Muscle layer of colon (tissue), 2 donors: ENCODE measurements around the gene CEP135.

Experiments used
- H3K27ac ChIP-seq: one replicate; pipeline ENCODE4 v1.7.0; 2013; ENCODE audit warnings: low read depth, mild to moderate bottlenecking, low read length, moderate library complexity
- H3K27me3 ChIP-seq, 2 donors: one replicate each; pipeline ENCODE4 v1.7.0; 2013; ENCODE audit warnings: low read length in 2 of 2, mild to moderate bottlenecking in 2 of 2; ENCODE audit not compliant: insufficient read depth in 2 of 2, control insufficient read depth in 1 of 2
- H3K36me3 ChIP-seq: one replicate; pipeline ENCODE4 v1.7.0; 2013; ENCODE audit warnings: mild to moderate bottlenecking, low read length; ENCODE audit not compliant: insufficient read depth
- H3K4me1 ChIP-seq: one replicate; pipeline ENCODE4 v1.7.0; 2013; ENCODE audit warnings: mild to moderate bottlenecking, low read length; ENCODE audit not compliant: insufficient read depth
- H3K4me3 ChIP-seq, 2 donors: one replicate each; pipeline ENCODE4 v1.7.0; 2013; ENCODE audit warnings: low read length in 2 of 2, low read depth in 1 of 2, mild to moderate bottlenecking in 1 of 2, moderate library complexity in 1 of 2
- H3K9ac ChIP-seq: one replicate; pipeline ENCODE4 v1.7.0; 2013; ENCODE audit warnings: low read length
- H3K9me3 ChIP-seq: one replicate; pipeline ENCODE4 v1.7.0; 2013; ENCODE audit warnings: mild to moderate bottlenecking, low read length
- donor health status: abdominal sarcoma.
- donor health status: Adenocarcinoma of cecum.

The CEP135 gene

DNA sequence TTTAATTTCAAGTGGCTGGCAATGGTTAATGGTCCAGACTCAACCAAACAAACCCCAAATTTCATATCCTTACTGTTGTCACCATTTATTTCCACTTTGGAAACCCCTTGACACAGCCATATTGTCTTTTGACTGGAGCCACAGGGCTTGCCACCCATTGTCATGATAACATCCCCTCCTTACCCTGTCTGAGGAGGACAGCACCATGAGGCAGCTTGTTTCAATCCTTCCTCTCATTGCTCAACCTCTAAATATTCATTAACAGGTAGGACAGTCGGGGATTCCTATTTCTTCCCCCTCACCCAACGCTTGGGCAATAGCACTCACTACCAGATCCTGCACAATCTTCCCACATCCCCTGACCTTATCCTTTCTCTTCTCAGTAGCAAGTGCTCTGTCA, 92.1 kb downstream of the CEP135 start:
- H3K36me3 ChIP-seq = no peaks in the 10 kb centered on the region
- no peaks in the 10 kb centered on the region for H3K4me1 ChIP-seq
- H3K9ac ChIP-seq = no peak overlapping the region
- no peaks in the 10 kb centered on the region for H3K27me3 ChIP-seq
- no peak overlapping the region for H3K4me3 ChIP-seq
- H3K9me3 ChIP-seq = no peaks in the 10 kb centered on the region
- H3K27ac ChIP-seq = no peak overlapping the region

DNA sequence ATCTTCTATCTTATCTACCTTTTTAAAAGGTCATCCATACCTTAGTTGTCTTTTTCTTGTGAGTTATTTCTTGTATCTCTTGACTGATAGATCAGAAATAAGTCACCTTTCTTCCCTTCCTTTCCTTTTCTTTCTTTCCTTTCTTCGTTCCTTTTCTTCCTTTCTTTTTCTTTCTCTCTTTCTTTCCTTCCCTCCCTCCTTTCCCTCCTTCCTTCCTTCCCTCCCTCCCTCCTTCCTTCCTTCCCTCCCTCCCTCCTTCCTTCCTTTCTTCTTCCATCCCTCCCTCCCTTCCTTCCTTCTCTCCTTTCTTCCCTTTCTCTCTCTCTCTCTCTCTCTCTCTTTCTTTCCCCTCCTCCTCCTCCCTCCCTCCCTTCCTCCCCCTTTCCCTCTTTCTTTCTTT, 93.5 kb downstream of the CEP135 start:
- no peaks in the 10 kb centered on the region for H3K9me3 ChIP-seq
- H3K9ac ChIP-seq = no peak overlapping the region
- no peaks in the 10 kb centered on the region for H3K4me1 ChIP-seq
- H3K36me3 ChIP-seq = no peaks in the 10 kb centered on the region
- no peak overlapping the region for H3K4me3 ChIP-seq
- no peaks in the 10 kb centered on the region for H3K27me3 ChIP-seq
- no peak overlapping the region for H3K27ac ChIP-seq

DNA sequence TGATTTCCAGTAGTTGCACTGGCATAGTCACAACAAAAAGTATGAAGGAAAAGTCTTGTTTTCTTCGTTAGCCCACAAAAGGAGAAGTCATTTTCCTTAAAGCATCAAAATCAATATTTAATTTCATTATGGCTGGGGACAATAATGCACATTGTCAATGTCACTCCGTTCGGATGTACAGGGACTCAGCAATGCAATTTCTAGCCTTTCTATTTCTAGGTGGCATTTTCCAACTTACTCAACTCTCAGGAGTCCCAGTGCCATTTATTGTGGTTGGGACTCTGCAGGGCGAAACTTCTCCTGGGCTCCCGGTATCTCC, 99.6 kb downstream of the CEP135 start:
- H3K36me3 ChIP-seq = no peaks in the 10 kb centered on the region
- no peaks in the 10 kb centered on the region for H3K9me3 ChIP-seq
- peaks cover 6% of the 10 kb centered on the region for H3K4me1 ChIP-seq
- H3K4me3 ChIP-seq = peak overlapping the region; percentile 27 to 50
- no peak overlapping the region for H3K27ac ChIP-seq
- peaks cover 10 to 15% of the 10 kb centered on the region in 2 donors for H3K27me3 ChIP-seq
- no peak overlapping the region for H3K9ac ChIP-seq

GRCh38 chr4:56048702-56049431, 100.1 kb downstream of the CEP135 start:
- H3K27ac ChIP-seq = no peak overlapping the region
- H3K27me3 ChIP-seq = peaks cover 10 to 15% of the 10 kb centered on the region in 2 donors
- no peaks in the 10 kb centered on the region for H3K9me3 ChIP-seq
- H3K4me3 ChIP-seq = peak overlapping the region; percentile 54 to 61
- H3K4me1 ChIP-seq = peaks cover 6% of the 10 kb centered on the region
- no peaks in the 10 kb centered on the region for H3K36me3 ChIP-seq
- H3K9ac ChIP-seq = no peak overlapping the region

DNA sequence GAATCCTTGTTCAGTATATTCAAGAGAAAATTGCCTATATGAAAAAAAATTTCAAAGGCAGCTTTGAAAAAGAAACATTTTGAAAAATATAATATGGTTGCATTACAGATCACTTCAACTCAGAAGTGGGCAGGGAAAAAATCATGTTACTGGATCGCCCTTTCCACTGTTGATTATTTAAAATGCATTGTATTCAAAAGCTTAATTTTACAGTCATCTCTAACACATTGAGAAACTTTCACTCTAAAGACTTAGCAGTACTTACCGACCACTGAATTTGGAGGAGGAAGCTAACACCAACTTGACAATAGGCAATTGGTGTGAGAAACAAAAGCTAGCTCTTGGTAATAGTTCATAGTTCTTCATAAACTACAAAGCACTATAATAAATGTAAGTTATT, 101.9 kb downstream of the CEP135 start:
- H3K27me3 ChIP-seq = peaks cover 10 to 15% of the 10 kb centered on the region in 2 donors
- no peaks in the 10 kb centered on the region for H3K36me3 ChIP-seq
- no peaks in the 10 kb centered on the region for H3K9me3 ChIP-seq
- no peak overlapping the region for H3K27ac ChIP-seq
- no peak overlapping the region for H3K4me3 ChIP-seq
- H3K4me1 ChIP-seq = peaks cover 6% of the 10 kb centered on the region
- no peak overlapping the region for H3K9ac ChIP-seq

DNA sequence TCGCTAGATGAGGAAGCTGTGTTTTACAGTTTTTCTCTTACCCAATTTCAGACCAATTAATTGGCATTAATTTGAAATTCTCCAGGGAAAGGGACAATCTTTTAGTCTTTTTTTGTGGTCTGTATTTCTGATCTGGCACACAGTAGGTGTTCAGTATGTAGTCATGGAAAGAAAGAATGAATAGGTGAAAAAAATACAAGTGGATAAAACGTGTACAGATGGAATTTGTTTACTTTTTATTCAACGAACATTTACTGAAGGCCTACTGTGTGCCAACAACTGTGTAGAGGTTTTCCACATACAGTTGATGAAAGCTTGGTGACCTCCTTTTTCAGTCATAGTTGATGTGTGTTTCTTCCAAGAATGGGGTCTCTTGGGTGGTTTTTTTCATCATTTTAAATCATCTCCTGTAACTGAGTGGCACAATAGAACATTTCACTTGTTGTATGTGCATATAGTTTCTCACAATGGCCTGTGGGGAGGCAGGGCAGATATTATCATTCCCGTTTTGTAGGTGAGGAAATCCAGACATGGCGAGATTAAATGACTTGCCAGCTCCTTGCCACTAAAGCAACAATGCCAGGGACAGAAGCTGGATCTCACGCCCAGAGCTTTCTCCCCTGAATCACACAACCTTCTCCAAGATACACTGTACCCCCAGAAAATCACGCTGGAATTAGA, 102.4 kb downstream of the CEP135 start:
- peaks cover 10 to 15% of the 10 kb centered on the region in 2 donors for H3K27me3 ChIP-seq
- H3K9ac ChIP-seq = no peak overlapping the region
- peaks cover 6% of the 10 kb centered on the region for H3K4me1 ChIP-seq
- no peak overlapping the region for H3K4me3 ChIP-seq
- H3K27ac ChIP-seq = no peak overlapping the region
- H3K9me3 ChIP-seq = no peaks in the 10 kb centered on the region
- no peaks in the 10 kb centered on the region for H3K36me3 ChIP-seq

DNA sequence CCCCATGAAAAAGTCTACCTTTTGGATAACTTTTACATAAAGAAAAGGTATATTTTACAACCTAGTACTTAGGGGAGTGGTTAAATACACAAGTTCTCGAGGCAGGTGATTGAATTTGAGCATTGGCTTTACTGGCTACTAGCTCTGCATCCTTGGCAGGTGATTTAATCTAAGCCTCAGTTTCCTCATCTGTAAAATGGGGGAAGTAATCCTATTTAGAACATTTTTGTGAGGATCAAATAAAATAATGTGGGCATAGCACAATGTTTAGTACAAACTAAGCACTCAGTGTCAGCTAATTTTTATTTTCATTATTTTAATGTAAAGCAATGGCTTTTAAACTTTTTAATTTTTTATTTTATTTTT, 102.9 kb downstream of the CEP135 start:
- Histone ChIP-seq H3K4me1 (peaks cover 6% of the 10 kb centered on the region), H3K4me3 (no peak overlapping the region), H3K36me3 (no peaks in the 10 kb centered on the region), H3K27me3 (peaks cover 10 to 15% of the 10 kb centered on the region in 2 donors), H3K27ac (no peak overlapping the region), H3K9ac (no peak overlapping the region), H3K9me3 (no peaks in the 10 kb centered on the region)

DNA sequence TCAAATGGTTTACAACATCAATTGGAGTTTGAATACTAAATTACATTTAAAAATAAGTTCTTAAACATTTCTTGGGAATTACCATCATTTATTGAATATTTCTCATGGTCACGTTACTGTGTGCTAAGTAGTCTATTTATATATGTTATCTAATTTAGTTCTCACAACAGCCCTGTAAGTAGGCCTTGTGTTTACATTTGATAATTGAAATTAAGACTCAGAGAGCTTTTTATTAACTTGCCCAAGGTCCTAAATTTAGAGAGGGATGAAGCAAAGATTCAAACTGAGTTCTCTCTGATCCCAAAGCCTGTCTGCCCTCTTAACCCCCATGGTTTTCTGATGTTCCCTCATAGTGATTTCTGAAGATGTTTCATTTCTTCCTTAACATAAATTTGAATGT, 103.7 kb downstream of the CEP135 start:
- no peaks in the 10 kb centered on the region for H3K36me3 ChIP-seq
- peaks cover 6% of the 10 kb centered on the region for H3K4me1 ChIP-seq
- H3K27me3 ChIP-seq = peaks cover 10 to 15% of the 10 kb centered on the region in 2 donors
- no peak overlapping the region for H3K27ac ChIP-seq
- H3K4me3 ChIP-seq = no peak overlapping the region
- H3K9ac ChIP-seq = no peak overlapping the region
- H3K9me3 ChIP-seq = no peaks in the 10 kb centered on the region

DNA sequence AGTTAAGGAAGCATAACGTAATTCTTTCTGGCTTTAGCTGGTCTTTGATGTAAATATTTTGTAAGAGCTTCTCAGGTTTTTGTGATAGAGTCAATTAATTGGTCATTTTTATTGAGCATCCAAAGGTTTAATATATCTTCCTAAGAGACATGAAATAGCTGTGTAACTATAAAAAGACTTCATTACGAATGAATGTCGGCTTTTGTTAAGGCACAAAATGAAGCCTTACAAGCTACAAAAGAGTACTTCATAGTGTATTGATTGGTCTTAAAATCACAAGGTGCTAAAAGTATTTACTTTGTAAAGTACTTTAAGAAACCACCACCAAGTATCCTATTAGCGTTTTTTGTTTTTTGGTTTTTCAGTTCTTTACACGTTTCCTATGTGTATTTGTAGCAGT, 104.2 kb downstream of the CEP135 start:
- Histone ChIP-seq H3K36me3 (no peaks in the 10 kb centered on the region), H3K27me3 (peaks cover 10 to 15% of the 10 kb centered on the region in 2 donors), H3K4me3 (no peak overlapping the region), H3K27ac (no peak overlapping the region), H3K9ac (no peak overlapping the region), H3K4me1 (peaks cover 6% of the 10 kb centered on the region), H3K9me3 (no peaks in the 10 kb centered on the region)

GRCh38 chr4:56055027-56055977, 106.6 kb downstream of the CEP135 start:
- H3K36me3 ChIP-seq = no peaks in the 10 kb centered on the region
- H3K27me3 ChIP-seq = peaks cover 0 to 8% of the 10 kb centered on the region in 2 donors
- no peak overlapping the region for H3K9ac ChIP-seq
- no peaks in the 10 kb centered on the region for H3K4me1 ChIP-seq
- no peaks in the 10 kb centered on the region for H3K9me3 ChIP-seq
- no peak overlapping the region for H3K4me3 ChIP-seq
- H3K27ac ChIP-seq = no peak overlapping the region

DNA sequence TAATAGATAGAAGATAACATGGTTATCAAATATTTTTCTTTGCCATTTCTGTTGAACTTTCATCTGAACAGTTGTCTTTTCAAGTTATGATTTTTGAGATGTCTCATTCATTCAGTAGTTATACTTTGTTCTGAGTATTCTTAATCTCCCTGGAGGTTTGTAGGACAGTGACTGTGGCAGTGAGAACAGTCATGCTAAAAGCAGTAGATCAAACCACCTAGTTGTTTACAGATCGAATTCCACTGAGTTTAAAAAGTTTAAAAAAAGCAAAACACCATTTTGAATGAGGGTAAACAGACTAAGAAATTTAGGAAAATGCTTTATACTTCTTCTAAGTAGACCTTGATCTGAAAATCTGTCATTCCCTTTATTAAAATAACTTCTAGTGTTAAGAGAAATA, 107.2 kb downstream of the CEP135 start:
- no peaks in the 10 kb centered on the region for H3K9me3 ChIP-seq
- no peak overlapping the region for H3K4me3 ChIP-seq
- H3K4me1 ChIP-seq = no peaks in the 10 kb centered on the region
- peaks cover 0 to 7% of the 10 kb centered on the region in 2 donors for H3K27me3 ChIP-seq
- no peak overlapping the region for H3K27ac ChIP-seq
- H3K36me3 ChIP-seq = no peaks in the 10 kb centered on the region
- H3K9ac ChIP-seq = no peak overlapping the region
